DMS 273 (cell line): ENCODE results near the gene ACE2.
"Not testable (repeated sequence)": the region's sequence is repeated elsewhere in the genome, so short reads cannot be mapped to it uniquely, and the experiment has no call there.

Source experiments
- DNase-seq: peaks from one replicate; lab custom pipeline; 2025; ENCODE audit not compliant: unreplicated experiment; lab: John Stamatoyannopoulos, UW

ACE2 gene

DNA sequence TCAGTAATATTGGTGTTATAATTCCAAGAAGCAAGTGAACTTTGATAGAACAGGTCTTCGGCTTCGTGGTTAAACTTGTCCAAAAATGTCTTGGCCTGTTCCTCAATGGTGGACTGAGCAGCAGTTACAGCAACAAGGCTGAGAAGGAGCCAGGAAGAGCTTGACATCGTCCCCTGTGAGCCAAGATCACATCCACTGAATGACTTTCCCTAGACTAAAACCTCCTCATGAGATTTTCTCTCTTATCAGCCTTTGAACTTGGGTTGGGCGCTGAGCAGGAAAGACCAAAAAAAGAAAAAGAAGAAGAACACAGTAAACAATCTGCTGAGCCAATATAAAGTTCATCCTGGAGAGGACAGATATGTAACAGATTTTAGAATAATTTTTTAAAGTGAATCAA is at the start of gene ACE2:
TSS of gene ACE2 (minus strand) at position 216 of the 400 bp plus-strand sequence. CDS start at position 167, 49 bp downstream.
- DNase-seq, result no peak

GRCh38 chrX:15647510-15647909 is 46.8 kb upstream of the ACE2 start:
- not testable (repeated sequence) for DNase-seq

- no peak for DNase-seq
Observed at GRCh38 chrX:15646543-15646942, 45.8 kb upstream of the ACE2 start.

- no peak for DNase-seq
Observed at GRCh38 chrX:15646031-15646430, 45.3 kb upstream of the ACE2 start.

- no peak for DNase-seq
Observed at GRCh38 chrX:15645266-15645665, 44.5 kb upstream of the ACE2 start.

GRCh38 chrX:15644560-15644872 is 43.8 kb upstream of the ACE2 start:
- no peak for DNase-seq

- no peak for DNase-seq
Observed at GRCh38 chrX:15643786-15644559, 43.2 kb upstream of the ACE2 start.

DNA sequence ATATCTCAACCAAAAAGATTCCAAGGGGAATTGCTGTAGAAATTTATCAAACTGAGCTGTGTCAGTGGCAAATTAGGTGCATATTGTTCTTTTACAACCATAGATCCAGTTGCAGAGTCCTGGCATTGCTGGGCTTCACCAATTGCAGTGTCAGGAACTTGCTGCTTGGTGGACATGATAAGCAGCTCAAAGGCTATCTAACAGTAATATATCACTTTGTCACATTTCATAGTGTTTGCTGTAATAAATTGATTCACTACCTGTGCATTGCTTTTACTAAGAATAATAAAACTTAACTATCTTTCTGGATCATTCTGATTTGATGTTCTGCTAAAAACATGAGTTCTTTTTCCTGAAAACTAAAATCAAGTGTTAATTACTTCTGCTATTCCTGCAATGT is 30.9 kb upstream of the ACE2 start:
- no peak for DNase-seq

GRCh38 chrX:15623054-15623453 is 22.3 kb upstream of the ACE2 start:
- no peak for DNase-seq

DNA sequence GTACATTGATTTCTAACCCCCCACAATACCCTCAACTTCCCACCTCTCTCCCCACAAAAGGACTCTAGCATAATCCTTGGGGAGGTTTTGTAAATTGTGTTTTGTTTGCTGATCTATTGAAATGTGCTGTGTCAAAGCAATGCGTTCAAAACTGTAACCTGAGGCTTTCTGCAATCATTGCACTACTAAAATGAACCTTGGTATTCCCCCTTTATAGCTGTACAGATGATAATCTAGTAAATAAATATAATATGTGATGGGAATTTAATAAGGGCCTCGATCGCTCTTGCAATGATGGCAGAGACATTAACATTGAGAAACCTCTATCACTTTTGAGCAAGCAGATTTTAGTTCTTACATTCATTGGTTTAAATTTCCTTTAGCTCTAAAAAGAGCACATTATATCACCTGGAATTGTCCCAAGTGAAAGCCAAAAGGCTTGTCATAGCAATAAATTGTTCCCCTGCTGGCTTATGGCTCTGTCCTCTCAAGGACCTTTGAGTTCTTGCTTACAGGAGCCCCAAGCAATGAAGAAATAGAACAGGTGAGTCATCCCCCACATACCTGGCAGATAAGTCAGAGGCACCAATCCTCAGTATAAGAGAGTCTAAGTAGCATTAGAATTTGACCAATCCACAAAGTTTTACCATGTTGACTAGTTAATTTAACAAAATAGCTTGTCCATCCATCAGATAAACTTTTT is 18.4 kb upstream of the ACE2 start:
- DNase-seq, result no peak

DNA sequence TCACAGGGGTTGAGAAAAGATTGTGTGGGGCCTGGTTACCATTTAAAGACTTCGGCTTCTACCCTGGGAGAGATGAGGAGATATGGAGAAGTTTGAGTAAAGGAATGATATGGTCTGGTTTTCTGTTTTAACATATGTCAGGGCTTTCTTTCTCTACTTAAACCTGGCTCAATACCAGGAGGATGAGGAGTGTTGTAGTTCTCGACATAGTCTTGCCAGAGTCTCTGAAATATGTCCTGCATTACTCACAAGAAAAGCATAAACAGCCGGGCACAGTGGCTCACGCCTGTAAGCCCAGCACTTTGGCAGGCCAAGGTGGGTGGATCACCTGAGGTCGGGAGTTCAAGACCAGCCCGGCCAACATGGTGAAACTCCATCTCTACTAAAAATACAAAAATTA is 16.4 kb upstream of the ACE2 start:
- DNase-seq, result no peak

GRCh38 chrX:15616531-15616930 is 15.8 kb upstream of the ACE2 start:
- DNase-seq, result no peak

DNA sequence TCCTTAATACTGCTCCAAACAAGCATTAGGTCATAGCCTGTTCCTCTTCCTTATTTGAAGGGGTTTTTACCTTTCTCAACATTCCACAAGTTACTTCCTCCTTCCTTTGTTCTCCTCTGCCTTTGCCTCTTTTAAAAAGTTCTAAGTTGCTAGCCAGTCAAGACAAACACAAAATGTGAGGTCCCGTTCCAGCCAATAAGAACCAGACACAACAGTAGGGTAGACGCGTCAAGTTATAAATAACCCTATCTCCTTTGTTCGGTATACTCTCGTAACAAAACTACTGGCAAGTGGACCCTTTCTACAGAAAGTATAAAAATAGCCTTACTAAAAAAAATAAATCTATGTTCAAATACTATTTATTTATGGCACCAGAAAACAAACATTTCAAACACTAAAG is 6.3 kb upstream of the ACE2 start:
- DNase-seq, result no peak

DNA sequence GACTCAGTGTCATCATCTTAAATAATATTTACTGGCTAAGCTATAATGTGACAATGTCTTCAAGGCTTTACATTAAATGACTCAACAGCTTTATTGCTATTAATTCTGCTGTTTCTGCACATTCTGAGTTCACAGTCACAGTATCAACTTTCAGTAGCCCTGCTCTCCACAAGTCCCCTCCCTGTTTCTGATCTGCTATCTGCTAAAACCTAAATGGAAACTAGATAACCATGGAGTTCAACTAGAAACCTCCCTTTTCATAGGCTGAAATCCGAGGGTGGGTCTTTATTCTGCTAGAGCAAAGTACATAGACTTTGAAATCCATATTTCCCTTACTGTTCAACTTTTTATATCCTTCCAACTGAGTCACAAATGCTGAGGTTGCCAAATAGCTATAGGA is 5.4 kb upstream of the ACE2 start:
- DNase-seq, result no peak

DNA sequence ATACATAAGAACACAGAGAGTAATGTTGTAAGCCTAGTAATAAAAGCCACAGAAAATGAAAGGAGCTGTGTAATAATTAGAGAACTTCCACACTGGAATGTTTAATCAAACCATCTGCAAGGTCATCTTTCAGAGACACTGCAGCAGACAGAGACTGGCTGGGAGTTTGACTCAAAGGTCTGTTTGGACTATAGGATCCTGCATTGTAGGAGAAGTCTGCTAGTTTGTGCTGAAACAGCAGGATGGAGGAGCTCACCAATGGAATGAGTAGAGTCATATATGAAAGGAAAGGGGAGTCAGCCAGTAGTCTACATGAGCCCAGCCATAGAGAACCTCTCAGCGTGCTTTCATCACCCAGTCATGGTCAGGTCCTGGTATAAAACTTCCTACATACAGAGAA is 4.5 kb upstream of the ACE2 start:
- DNase-seq, result no peak

DNA sequence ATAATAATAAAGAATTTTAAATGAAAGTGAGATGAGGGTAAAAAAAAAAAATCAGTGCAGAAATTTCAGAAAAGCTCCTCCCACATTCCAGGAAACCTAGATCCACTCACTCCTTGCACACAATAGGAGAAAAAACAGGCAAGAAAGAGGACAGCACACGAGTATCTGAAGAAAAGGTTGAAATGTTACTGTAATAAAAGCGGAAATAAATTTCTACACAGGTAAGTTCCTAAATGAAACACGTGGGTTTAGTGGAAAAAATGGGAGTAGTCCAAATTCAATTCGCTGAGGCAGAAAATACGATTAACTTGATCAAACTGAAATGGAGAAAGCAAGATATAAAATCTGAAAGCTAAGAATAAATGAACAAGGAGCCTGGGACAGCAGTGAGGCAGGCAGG is 2.0 kb upstream of the ACE2 start:
- no peak for DNase-seq

- no peak for DNase-seq
Observed at GRCh38 chrX:15601932-15602331, 1.2 kb upstream of the ACE2 start.

- no peak for DNase-seq
Observed at GRCh38 chrX:15600049-15600448, 711 bp downstream of the ACE2 start.

DNA sequence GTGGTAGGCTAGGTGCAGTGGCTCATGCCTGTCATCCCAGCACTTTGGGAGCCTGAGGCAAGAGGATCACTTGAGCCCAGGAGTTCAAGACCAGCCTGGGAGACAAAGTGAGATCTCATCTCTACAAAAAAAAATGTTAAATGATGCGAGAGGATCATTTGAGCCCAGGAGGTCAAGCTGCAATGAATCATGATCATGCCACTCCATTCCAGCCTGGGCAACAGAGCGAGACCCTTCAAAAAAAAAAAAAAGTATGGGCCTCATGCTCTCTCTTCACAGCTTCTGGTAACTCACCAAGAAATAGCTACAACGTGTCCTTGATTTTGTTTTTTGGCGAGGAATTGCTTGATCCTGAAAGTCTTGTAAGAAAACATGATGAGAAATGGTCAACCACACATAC is 1.3 kb downstream of the ACE2 start:
- DNase-seq, result no peak

DNA sequence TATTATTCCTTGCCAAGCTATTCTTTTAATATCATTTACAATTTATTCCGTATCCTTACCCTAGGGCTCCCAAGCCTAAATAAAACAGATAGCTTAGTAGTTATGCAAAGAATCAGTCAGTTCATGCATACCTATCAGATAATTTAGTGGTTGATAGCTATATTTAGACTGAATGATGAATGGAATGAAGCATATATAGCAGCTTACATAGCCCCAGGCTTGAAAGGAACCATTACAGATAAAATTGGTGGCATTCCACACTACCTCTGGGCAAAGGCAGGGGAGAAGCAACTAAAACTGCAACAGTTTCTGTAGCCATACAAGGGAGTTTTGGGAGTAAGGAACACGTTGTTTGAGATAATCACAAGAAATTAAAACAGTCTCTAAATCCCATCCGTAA is 2.7 kb downstream of the ACE2 start:
- DNase-seq, result no peak

GRCh38 chrX:15594371-15594770 is 6.4 kb downstream of the ACE2 start:
- peak; percentile 21 for DNase-seq

GRCh38 chrX:15579778-15580747 is 20.7 kb downstream of the ACE2 start:
- DNase-seq, result no peak
